ENCODE measurements around the gene KRT32. TPM values are rescaled to one million over a fixed set of nuclear protein-coding genes. Genes with fewer than 3 reads are reported as not detected.

KRT32 gene
- total and polyA plus RNA-seq, 9 of the 15 experiments (the other 6 are each of a cell fraction or from before 2014, with no cell fraction given) = not detected

DNA sequence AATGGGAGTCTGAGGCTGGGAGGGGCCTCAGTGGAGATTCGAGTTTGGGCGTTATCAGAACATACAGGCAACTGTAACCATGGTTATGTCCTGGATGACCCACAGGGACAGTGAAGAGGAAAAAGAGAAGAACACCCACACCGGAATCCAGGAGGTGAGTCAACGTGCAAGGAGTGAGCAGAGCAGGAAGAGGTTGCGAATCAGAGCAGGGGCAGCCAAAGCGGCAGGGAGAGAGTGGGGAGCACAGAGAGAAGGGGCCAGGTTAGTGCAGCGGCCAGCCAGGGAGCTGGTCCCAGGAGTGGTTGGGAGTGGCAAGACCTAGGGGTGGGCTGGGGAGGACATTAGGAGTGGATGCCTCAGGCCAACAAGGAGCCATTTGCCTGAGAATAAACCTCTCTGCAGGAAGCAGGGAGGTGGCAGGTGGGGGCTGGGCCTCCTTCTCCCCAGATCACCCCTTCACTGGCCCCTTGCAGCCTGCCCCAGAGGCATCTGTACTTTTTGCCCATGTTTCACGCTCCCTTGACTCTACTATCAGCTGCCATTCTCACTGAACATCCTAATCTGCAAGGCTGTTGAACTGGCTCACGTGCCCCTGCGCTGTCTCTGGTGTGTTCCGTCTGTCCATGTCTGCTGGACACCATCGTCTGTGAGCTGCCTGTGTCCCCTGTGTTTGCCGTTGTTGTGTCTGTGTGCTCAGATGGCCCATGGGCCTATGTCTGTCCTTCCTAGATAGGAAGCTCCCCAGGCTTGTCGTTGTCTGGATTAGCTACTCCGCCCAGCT is 33.1 kb upstream of the KRT32 start (continued):
- TF ChIP-seq, protein P1, sequence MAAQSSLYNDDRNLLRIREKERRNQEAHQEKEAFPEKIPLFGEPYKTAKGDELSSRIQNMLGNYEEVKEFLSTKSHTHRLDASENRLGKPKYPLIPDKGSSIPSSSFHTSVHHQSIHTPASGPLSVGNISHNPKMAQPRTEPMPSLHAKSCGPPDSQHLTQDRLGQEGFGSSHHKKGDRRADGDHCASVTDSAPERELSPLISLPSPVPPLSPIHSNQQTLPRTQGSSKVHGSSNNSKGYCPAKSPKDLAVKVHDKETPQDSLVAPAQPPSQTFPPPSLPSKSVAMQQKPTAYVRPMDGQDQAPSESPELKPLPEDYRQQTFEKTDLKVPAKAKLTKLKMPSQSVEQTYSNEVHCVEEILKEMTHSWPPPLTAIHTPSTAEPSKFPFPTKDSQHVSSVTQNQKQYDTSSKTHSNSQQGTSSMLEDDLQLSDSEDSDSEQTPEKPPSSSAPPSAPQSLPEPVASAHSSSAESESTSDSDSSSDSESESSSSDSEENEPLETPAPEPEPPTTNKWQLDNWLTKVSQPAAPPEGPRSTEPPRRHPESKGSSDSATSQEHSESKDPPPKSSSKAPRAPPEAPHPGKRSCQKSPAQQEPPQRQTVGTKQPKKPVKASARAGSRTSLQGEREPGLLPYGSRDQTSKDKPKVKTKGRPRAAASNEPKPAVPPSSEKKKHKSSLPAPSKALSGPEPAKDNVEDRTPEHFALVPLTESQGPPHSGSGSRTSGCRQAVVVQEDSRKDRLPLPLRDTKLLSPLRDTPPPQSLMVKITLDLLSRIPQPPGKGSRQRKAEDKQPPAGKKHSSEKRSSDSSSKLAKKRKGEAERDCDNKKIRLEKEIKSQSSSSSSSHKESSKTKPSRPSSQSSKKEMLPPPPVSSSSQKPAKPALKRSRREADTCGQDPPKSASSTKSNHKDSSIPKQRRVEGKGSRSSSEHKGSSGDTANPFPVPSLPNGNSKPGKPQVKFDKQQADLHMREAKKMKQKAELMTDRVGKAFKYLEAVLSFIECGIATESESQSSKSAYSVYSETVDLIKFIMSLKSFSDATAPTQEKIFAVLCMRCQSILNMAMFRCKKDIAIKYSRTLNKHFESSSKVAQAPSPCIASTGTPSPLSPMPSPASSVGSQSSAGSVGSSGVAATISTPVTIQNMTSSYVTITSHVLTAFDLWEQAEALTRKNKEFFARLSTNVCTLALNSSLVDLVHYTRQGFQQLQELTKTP (IDR thresholded peaks at IDR 0.05; ENCODE audit: low read depth in 1 of 2, partially characterized antibody in 2 of 2) = peak in 1 of 2 experiments; percentile 29
- TF ChIP-seq RBFOX2 (IDR thresholded peaks at IDR 0.05; ENCODE audit: low read depth, low read length) (peak; percentile 68), ZNF224 (CRISPR knock-in tag; IDR thresholded peaks at IDR 0.05) (no peak), TFAM (CRISPR knock-in tag; conservative IDR thresholded peaks at IDR 0.05) (no peak), NR2C2 (CRISPR knock-in tag; IDR thresholded peaks at IDR 0.05) (no peak), NR2C2 (tag; IDR thresholded peaks at IDR 0.05) (peak; percentile 48), RBBP5 (IDR thresholded peaks at IDR 0.05; ENCODE audit: borderline replicate concordance, insufficient read depth, low read length, poor library complexity, severe bottlenecking) (peak; percentile 65), NCOA4 (IDR thresholded peaks at IDR 0.05; ENCODE audit: partially characterized antibody) (no peak), CTBP1 (IDR thresholded peaks at IDR 0.05; ENCODE audit: borderline replicate concordance) (peak; percentile 90), CBFA2T2 (conservative IDR thresholded peaks at IDR 0.05) (peak; percentile 77), ZBTB7A (IDR thresholded peaks at IDR 0.05; ENCODE audit: borderline replicate concordance, control insufficient read depth, low read depth, low read length) (peak; percentile 15; the same call in 1 of the 2 replicates), FOXA1 (IDR thresholded peaks at IDR 0.05; ENCODE audit: borderline replicate concordance) (no peak), ARID4B (CRISPR knock-in tag; IDR thresholded peaks at IDR 0.05) (no peak), MCM2 (IDR thresholded peaks at IDR 0.05; ENCODE audit: low read depth) (no peak), L3MBTL2 (IDR thresholded peaks at IDR 0.05) (0 out of 2 replicates have a peak, but pooled peaks have one; percentile 10)
- TF ChIP-seq, protein P2, sequence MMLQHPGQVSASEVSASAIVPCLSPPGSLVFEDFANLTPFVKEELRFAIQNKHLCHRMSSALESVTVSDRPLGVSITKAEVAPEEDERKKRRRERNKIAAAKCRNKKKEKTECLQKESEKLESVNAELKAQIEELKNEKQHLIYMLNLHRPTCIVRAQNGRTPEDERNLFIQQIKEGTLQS (IDR thresholded peaks at IDR 0.05) = peak; percentile 80
- TF ChIP-seq, protein P2 (CRISPR knock-in tag; conservative IDR thresholded peaks at IDR 0.05) = no peak
